Activated gamma-delta T cell (primary cell): Measurements from ENCODE around the gene COL4A6.

Experiments
- DNase-seq: peaks from one replicate; lab custom pipeline; 2025; lab: John Stamatoyannopoulos, UW

Gene COL4A6

GRCh38 chrX:108331126-108331909 lies 106.9 kb downstream of the COL4A6 start:
- DNase-seq: no peak

DNA sequence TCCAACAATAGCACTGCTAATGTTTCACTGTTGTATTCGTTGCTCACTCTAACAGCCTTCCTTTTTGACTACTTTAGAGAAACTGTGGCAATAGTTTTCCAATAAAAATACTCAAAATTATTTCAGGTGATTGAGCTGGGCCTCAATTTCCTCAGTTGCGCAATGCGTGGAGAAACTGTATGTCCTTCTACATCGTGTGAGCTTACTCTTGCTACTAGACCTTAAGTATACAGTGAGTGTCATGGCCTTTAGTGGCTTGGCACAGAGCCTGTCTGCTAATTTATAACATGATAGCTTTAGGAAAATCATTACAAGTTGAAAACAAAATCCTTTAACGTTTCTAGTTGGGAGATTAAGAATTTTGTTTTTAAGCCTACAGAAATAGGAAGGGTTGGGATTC lies 114.5 kb downstream of the COL4A6 start:
- no peak for DNase-seq

GRCh38 chrX:108322234-108322633 lies 116.0 kb downstream of the COL4A6 start:
- no peak for DNase-seq

DNA sequence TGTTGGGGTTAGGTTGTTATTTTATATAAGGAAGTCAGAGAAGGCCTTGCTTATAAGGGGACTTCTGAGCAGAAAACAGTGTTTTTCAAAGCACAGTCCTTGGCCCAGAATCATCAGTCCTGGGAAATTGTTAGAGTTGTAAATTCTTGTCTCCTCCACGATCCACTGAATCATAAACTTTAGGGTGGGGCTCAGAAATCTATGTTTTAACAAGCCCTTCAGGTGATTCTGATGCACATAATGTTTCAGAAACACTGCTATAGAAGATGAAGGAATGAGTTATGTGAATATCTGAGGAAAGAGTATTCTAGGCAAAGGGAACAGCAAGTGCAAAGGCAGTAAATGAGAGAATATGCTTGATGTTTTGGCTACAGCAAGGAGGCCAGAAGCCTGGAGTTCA lies 121.8 kb downstream of the COL4A6 start:
- DNase-seq: no peak

DNA sequence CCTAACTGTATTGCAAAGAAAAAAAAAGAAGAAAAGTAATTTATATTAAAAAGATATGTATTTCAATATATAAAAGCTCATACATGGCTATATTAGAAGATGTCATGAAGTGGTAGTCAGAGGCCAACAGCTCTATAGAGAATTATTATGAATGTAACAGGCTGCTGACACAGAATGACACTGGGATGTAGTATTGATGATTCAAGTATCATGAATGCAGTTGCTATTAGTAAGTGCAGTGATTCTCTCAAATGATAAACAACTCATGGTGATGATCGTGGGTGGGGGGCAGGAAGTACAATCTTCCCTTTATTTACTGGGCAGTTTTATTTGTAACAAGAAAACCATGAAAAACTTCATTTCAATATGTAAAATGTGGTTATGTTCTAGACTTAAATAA lies 124.6 kb downstream of the COL4A6 start:
- DNase-seq: no peak

DNA sequence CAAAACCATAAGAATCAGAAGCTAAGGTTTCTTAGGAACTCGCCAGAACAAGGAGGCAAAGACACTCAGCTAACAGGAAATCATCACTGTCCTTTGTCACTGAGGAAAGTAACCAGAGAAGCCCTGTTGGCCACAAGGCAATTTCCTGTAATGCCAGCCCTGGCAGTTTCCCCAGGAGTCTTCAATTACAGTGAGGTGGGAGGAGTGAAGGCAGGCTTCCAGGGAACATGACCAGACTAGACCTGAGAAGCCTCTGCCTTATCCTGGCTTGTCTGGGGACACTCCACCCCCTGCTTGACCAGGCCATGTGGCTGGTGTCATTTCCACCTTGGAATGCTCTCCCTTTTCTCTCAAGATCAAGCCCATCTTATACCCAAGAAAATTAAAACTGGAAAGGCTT lies 125.3 kb downstream of the COL4A6 start:
- DNase-seq: no peak

DNA sequence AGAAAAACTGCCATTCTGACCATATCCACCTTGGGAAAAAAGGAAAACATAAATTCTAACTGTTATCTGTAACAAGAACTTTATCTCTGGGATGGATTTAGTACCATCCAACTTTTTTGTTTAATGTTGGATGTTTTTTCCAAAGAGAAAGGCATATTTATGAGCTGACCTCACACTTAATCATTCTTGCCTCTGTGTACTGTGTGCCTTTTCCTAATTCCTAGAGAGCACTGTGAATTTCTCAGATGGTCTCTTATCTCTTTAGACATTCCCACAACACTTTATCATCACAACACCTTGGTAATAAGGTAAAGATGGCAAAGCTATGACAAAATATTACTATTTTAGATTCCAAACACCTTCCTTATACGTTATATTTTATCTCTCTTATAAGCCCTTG lies 126.2 kb downstream of the COL4A6 start:
- DNase-seq: no peak

DNA sequence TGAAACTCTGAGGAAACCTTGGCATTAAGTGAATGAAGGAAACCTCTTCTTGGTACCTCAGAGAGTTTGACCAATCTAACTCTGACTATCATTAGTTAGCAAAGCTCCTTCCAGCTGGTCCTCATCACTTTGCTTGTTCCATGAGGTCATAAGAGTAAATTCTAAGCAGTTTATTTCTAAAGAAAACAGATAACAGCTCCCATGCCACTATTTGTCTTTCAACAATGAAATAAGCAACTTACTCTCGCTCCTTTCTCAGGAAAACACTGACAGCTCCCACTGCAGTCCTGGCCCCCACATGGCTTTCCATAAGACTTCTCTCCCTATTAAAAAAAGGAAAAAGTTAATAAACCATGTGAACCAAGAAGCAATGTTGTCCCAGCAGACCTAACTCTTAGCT lies 127.7 kb downstream of the COL4A6 start:
- DNase-seq: no peak

GRCh38 chrX:108309144-108309543 lies 129.1 kb downstream of the COL4A6 start:
- no peak for DNase-seq

DNA sequence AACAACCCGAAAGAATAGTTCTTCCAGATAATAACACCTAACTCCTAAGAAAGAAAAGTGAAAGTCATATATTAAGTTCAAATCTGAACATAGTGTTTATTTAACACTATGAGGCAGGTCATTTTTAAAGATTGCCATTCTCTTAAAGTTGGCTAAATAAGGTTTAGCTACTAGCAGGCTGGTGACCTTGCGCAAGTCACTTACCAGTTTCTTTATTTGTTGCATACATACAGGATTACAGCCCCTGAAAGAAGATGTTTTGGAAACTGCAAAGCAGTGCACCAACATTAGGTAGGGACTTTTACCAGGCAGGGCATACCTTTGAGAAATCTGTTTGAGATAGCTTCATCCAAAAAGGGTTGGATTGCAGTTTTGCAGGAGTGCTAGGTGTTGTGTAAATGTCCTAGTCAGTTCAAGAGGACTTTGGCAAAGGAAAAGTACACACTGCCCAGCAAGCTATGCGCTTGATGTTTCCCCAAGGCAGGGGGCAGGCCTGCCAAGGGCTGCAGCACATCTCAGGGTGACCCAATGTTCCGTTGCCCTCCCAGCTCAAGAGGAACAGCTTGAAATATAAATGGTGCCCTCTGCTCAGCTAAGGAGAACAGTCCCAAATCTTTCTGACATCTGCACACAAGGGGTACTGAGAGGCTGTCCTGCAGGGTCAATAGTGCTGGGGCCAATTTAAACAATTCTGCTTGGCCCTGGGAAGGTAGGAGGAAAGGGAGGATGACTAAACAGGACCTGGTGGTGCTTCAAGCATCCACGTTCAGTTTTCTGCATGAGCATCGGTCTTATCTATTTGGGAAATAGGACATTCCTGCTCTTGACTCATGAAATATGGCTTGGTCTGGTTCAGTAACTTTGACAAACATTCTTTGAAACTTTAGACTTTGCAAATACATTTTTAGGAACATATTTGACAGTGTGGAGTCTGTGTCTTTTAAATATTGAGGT lies 130.8 kb downstream of the COL4A6 start:
- DNase-seq: no peak

DNA sequence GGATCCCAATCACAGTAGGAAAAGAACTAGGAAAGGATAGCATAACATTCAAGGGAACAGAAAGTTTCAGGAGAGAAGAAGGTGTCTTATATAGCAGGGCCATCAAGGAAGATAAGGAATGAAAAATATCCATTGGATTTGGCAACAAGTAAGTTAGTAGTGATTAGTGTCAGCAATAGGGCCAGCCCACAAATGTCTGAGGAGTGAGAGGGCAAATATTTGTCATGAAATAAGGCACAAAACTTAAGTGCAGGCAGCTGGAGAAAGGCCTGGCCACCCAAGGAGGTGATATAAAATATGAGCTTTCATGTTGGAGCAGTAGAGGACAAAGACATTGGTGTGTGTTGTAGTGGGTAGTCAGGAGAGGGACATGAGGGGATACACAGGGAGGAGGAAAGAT lies 132.1 kb downstream of the COL4A6 start:
- no peak for DNase-seq

DNA sequence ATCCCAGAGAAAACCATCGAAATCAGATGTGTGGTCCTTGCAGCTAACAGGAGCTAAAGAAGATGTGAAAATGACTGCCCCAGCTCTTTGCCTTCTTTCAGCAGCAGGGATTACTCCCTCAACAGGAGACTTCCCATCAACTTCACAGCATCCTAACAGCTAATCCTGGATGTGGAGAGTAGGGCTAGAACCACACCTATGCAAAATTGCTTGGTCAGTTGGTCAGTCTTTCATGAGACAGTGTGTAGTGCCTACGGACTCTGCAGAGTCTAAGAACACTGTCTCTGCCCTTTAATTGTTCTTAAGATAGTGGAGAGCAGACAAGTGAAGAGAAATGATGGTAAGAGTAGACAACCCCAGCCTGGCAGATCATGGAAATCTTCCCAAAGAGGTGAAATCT lies 133.5 kb downstream of the COL4A6 start:
- no peak for DNase-seq

DNA sequence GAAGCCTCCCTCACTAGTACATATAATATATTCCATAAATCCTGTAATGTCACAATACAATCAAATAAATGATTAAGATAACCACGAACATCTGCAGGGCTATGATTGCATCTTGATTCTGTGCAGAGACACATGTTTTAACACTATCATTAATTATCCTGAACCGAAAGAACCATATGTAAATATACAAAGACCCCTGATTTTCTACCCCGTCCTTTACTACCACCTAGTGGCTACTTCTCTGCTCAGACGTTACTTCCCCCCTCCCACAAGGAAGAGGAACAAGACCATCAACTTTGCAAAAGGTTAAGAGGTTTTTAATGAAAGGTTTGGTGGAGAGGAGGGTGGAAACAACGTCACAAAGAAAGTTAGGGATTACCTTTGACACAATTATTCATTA lies 134.0 kb downstream of the COL4A6 start:
- DNase-seq: no peak

GRCh38 chrX:108303682-108304081 lies 134.5 kb downstream of the COL4A6 start:
- DNase-seq: no peak

DNA sequence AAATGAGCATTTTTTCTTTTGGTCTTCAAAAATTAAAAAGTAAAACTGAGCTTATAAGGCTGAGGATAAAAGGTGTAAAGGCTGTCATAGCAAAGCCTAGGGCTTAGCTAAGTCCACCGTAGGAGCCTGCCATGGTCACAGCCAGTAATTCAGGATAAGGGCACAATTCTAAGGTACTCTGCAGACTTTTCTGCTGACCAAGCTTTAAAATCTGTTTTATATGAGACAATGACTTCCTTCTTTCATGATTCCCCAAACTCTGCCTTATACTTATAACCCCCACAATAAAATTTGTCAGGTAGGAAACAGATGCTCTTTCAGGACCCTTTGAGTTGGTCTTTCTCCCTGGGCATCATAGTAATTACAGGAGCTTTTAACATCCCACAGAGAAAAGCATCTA lies 138.5 kb downstream of the COL4A6 start:
- DNase-seq: no peak

- DNase-seq: no peak
Observed at GRCh38 chrX:108299101-108299591, 139.1 kb downstream of the COL4A6 start.

DNA sequence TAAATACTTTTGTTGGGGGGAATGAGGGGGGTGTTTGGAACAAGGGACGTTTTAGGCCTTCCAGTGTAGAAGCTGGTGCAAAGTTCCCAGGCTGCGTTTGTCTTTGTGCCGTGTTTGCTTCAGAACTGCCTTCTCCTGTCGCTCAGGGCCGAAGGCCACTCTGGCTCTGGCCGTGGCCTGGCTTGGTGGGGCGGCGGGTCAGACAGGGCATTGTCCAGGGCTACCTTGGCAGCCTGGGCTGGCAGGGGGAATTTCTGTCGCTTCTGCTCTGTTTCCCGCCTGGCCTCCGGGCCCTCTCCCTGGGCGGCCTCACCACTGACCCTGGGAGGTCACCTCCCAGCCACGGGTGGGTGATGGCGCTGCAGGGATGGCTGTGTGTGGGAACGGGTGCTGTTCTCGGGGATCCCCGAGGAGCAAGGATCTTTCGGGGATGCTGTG lies 140.0 kb downstream of the COL4A6 start:
- no peak for DNase-seq

DNA sequence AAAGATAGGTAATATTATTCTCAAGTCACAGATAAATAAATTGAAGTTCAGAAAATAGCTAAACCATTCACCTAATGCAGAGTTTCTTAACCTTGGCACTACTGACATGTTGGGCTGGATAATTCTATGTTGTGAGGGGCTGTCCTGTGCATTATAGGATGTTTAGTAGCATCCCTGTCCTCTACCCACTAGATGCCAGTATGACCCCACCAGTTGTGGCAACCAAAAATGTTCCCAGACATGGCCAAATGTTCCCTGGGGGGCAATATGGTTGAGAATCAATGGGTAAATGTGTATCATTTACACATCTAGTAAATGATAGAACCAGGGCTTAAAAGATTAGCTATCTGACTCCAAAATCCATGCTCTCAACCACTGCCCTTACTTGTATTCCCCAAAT lies 140.9 kb downstream of the COL4A6 start:
- DNase-seq: no peak

DNA sequence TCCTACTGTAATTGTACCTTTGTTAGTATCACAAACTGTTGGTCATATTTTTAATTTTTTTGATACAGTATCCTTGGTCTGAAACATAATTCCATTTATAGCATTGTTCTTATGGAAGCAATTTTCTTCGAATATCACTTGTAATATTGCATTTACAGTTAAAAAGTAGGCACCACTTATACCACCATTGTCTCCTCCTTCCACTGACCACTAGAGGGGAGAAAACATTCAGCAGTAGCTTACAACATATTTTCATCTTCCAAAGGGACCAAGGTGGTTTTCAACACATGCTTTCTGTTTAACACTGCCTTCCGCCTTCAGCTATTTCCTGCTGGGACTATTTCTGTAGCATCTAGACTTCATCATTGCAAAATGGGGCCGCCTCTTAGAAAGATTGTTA lies 146.2 kb downstream of the COL4A6 start:
- DNase-seq: no peak

- no peak for DNase-seq
Observed at GRCh38 chrX:108285918-108286317, 152.3 kb downstream of the COL4A6 start.

DNA sequence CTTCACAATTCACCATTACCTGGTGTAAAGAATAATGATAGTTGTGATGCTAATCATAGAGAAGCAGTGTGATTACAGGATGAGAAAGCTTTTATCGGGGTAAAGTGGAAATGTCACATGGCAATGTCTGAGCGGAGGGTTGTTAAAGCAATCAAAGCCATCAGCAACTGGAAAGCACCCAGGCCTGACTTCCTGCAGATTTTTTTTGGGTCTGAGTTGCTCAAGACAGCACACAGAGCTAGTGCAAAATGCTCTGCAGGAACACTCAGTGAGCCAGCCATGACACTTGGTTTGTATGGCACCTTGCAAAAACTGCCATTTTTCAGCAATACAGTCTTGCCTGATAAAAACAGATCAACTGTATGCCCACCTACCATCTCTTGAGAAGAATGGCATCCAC lies 152.9 kb downstream of the COL4A6 start:
- DNase-seq: no peak

- no peak for DNase-seq
Observed at GRCh38 chrX:108275732-108276131, 162.5 kb downstream of the COL4A6 start.

GRCh38 chrX:108271397-108271787 lies 166.8 kb downstream of the COL4A6 start:
- DNase-seq: no peak
